Stimulated activated CD4-positive, alpha-beta T cell treated with anti-CD3 and anti-CD28 coated beads, Interleukin-1b, Interleukin-23, amount 100 ng/mL, for 1 hour (primary cell): ENCODE data around the gene MCM3AP.

Experiments used
- DNase-seq, 2 donors: peaks; one replicate each; pipeline ENCODE4 v3.0.0-alpha.2; 2020; ENCODE audit warnings: low read depth in 2 of 2

MCM3AP gene

DNA sequence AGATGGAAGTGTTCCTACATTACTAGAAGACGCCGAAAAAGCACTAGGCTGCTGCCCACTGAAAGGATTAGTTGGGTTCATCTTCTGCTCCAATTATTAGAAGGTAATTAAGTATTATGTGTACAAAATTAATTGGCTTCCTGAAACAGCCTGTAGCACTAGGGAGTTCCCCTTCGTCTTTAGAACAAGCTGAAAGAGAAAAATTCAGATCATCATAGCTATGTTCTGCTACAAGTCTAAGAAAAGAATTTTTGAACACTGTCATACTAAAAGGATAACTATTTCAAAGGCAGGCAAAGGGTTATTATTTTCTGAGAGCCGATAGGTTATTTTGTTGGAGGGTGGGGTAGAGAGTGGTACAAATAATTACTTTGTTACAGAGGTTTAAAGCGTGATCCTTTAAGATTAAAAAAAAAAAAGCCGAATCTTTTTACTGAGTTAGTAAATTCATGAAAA lies at the start of gene MCM3AP:
Gene MCM3AP (minus strand): TSS at position 406 of the 456 bp plus-strand sequence. CDS start 325 bp downstream, at position 81.
- no peak for DNase-seq

DNA sequence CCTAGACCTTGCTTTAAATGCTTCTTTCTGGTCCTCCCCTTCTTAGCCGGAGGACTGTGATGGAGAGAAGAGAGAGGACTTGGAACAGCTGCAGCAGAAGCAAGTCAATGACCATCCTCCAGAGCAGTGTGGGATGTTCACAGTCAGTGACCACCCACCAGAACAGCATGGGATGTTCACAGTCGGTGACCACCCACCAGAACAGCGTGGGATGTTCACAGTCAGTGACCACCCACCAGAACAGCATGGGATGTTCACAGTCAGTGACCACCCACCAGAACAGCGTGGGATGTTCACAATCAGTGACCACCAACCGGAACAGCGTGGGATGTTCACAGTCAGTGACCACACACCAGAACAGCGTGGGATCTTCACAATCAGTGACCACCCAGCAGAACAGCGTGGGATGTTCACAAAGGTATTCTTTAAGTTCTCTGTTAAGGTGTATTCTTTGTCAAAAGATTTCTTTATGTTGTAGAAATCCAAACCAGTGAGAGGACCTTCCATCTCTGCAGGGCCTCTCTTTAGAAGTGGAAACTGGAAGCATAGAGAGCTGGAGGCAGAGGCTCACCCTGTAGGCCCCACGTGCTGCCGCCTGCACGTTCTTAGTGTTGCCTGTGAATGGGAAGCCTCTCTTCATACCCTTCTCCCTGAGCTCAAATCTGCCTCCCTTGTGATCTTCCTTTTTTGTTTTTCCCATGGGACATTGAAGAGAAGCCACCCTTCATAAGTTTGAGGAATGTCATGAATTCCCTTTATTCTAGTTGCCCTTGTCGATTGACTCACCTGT lies 49.1 kb upstream of the MCM3AP start:
- no peak for DNase-seq

DNA sequence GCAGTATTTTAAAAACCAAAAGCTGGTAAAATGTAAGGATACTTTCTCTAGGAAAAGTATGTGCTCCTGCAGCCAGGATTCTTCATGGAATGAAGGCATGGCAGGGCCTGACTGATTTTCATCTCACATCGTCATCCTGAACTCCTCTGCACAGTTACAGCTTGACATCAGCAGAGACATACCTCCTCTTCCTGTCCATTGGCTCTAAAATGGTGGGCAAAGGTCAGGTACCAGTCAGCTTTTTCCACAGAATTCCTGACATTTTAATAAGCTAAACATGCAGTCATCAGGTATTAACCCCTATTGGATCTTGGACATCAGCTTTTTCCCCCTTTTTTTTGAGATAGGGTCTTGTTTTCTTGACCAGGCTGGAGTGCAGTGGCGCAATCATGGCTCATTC lies 44.4 kb upstream of the MCM3AP start:
- DNase-seq = no peak

- DNase-seq = no peak
These were observed 42.7 kb upstream of the MCM3AP start for GRCh38 chr21:46328151-46328550.

DNA sequence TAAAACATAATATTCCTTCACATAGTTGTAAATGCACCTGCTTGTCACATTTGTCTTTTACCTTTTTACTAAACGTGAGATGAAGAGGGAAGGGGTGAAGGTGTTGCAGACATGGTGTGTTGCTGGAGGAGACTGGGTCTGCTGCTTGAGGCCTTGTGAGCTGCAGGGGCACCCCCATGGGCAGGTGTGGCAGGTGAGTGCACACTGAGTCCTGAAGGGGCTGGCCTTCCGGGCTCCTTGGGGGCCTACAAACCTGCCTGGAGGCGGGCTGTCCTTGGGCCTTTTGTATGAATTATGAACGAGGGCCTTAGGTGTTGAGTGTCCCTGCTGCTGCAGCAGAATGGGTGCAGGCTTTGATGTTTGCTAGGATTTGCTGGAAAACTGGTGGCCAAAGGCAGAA lies 42.3 kb upstream of the MCM3AP start:
- DNase-seq = no peak

DNA sequence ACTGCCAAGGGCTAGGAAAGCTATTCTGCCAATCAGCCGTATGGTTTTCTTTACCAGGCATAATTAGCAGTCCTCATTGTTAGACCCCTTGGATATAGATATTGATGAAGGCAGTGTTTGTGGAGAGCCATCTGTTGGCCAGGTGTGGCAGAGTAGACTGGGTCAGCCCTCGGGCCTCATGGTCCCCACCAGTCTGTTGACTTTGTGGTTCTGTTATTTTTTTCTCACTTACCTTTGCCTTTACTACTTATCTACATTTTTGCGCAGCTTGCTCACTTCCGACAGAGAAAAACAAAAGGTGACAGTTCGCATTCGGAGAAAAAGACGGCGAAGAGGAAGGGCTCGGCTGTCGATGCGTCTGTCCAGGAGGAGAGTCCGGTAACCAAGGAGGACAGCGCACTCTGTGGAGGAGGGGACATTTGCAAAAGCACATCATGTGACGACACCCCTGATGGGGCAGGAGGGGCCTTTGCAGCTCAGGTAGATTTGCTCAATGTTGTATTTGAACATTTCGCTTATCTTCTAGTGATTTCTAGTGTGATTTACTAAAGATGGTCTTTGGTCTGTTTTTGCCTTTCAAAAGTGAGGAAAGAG lies 40.8 kb upstream of the MCM3AP start:
- DNase-seq = no peak

- peak in 1 of 2 donors; percentile 5 for DNase-seq
These were observed 39.9 kb upstream of the MCM3AP start for GRCh38 chr21:46325073-46325912.

GRCh38 chr21:46324390-46325072 lies 39.1 kb upstream of the MCM3AP start:
- peak; percentile 81 to 84 for DNase-seq

DNA sequence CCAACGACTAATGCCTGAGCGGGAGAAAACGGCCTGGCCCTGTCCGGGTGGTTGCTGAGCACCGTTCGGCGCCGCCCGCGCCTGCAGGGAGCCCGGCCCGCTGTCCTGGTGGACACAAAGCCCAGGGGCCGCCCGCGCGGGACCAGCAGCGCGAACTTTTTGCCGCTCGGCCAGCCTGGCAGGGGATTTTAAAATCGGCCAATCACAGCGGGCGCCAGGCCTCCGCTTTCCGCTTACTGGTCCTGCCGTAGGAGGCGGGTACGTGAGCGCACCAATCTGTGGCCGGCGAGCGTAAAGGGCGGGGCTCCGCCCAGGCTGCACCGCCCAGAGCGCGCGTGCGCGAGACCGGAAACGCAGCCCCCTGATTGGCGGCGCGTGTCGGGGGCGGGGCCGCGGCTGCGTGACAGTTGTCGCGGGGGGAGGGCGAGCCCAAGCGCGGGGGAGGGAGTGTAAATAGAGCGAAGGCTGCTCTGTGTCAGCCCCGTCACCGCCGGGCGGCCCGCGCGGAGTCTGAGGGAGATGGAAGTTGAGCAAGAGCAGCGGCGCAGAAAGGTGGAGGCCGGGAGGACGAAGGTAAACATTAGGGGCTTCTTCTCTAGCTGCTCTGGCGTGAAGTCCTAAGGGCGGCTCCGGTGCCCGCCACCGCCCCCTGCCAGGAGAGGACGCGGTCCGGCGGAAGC lies 38.4 kb upstream of the MCM3AP start, which contains the start of the genes C21orf58 and PCNT:
Gene C21orf58 (minus strand): TSS at position 161 of the 680 bp plus-strand sequence. CDS start 1,132 bp downstream, outside the sequence.
Gene PCNT (plus strand): TSS at position 447 of the 680 bp plus-strand sequence. CDS start 73 bp downstream, at position 520.
- DNase-seq = peak; percentile 92 to 96

GRCh38 chr21:46323227-46323709 lies 37.9 kb upstream of the MCM3AP start:
- no peak for DNase-seq

DNA sequence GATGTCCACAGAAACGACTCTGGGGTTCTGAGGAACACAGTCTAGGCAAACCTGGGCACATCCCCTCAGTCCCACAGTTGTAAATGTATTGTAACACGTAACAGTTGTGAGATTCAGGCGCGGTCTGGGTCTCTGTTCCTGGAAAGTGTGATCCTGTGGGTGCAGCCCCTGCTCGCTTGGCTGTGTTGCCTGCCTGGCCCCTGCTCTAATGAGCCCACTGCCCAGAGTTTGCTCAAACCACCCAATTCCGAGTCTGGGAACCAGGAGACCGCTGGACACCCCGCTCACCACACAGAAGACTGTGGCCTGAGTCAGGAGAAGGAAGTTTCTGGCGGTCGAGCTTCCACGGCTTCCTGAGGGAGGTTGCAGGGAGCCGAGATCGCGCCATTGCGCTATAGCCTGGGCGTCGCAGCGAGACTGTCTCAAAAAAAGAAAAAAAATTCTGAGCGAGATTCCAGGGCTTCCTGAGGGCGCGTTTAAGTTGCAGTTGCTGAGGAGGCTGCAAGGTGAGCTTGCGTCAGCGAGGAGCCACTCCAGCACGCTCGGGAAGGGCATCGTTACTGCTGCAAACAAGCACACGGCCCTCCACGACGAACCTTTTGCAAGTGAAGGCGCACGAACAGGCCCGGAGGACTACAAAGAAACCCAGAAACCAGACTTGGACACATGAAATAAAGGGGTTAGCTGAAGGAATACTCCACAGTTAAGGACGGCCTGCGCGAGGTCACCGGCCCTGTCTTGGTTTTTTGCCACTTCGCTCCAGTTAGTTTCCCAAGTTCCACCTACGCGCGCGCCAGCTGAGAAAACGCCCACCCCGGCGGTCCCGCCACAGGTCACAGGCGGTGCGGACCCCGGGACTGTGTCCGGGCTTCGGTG lies 37.2 kb upstream of the MCM3AP start:
- DNase-seq = no peak

- no peak for DNase-seq
These were observed 35.0 kb upstream of the MCM3AP start for GRCh38 chr21:46320331-46320801.

DNA sequence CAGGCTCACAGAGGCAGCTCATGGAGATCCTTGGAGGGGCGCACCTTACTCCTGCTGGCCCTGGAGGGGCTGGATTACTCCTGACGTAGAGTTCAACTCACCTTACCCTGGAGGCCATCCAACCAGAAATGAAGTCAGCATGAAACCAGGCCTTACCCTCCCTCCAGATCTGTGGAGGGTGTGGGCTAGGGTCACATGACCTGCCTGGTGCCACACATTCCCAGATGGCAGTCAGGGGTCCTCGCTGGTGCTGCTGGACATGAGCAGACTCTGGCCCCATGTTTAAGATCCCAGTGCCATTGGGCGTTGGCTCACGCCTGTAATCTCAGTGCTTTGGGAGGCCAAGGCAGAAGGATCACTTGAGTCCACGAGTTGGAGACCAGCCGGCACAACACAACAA lies 33.8 kb upstream of the MCM3AP start:
- no peak for DNase-seq

DNA sequence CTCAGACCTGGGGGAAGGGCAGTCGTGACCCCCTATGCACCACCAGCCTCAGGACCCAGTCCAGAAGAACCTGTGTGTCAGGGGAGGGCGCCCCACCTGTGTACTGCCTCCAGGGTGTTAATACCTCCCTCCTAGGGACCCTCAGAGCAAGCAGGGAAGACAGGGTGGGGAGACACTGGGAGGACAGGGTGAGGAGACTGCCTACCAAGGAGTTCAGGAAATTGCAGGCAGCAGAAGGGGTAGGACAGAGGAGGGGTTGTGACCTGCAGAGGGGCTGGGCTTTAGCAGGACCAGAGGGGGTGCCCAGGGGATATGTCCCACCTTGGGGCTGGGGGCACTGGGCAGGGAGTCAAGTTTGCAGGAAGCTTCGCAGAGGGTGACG lies 33.0 kb upstream of the MCM3AP start:
- no peak for DNase-seq

GRCh38 chr21:46317710-46318463 lies 32.5 kb upstream of the MCM3AP start:
- DNase-seq = no peak

DNA sequence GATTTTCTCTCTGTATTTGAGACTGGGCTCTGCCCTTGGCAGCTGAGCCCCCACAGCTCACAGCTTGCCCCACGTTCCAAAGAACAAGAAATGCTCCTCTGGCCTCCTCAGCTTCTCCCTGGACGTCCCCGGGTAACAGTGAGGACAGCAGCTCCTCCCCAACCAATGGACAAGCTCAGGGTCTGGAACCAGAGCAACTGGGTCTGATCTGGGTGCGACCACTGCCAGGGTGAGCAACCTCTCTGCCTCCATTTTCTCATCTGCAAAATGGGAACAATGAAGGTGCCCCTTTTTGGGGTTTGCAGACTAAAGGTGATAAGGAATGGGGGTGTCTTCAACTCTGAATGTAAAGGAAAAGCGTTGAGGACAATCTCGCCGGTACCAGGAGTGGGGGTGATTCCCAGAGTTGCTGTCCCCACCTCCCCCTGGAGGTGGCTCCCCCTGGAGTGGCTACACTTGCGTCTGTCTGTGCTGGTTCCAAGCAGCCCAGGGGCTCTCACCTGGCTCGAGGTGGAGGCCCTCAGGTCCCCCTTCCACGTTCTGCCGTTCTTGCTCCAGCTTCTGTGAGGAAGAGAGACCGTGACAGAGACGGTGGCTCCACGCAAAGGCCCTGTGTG lies 31.4 kb upstream of the MCM3AP start:
- no peak for DNase-seq

DNA sequence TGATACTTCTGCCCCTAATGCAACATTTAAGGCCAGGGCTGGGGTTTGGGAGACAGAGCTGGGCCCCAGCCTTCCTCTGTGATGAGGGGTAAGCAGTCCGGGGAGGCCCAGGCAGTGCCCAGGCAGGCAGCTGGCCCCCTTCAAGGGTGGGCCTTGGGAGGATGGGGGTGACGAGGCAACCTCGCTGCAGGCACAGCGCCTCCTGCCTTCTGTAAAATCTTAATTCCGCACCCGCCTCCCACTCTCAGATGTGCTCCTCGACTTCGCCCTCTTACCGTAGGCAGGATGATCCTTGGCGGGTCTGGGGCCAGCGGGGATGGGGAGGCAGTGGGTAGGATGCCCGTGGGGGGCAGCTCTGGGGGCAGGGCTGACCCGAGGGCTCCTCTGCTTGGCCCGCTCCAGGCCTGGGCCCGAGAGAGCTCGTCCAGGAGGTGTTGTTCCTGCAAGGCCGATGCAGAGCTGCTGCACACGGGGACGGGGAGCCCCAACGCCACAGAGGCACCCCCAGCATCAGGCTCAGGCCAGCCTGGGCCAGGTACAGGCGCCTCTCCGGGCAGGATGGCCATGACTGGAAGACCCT lies 29.1 kb upstream of the MCM3AP start:
- no peak for DNase-seq

DNA sequence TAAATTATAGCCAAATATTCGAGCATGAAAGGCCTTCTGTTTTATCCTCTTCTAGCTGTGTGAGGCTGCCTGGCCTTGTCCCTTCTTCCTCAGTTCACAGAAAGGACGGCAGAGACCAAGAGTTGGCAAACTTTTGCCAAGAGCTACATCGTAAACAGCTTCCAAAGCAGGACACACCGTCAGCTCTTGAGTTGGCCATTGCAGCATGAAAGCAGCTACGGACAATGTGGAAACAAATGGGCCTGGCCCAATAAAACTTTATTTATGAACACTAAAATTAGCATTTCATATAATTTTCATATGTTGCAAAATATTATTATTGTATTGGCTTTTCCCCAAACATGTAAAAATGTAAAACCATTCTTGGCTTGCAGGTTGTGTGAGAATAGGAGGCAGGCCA lies 27.5 kb upstream of the MCM3AP start:
- DNase-seq = no peak
